Measurements from ENCODE around the gene HOXA2. TPM values are rescaled to one million over a fixed set of nuclear protein-coding genes. Genes with fewer than 3 reads are reported as not detected.

HOXA2 gene
- total and polyA plus RNA-seq, 2 of the 13 experiments (the other 11 are each of a cell fraction or from before 2014, with no cell fraction given): 0.22 to 0.29 TPM

GRCh38 chr7:27149842-27150567 lies 47.5 kb upstream of the HOXA2 start (continued):
- TF ChIP-seq ZNF142 (CRISPR knock-in tag; IDR thresholded peaks at IDR 0.05) (peak; percentile 31; the same call in 1 of the 2 replicates), RFXAP (CRISPR knock-in tag; IDR thresholded peaks at IDR 0.05; ENCODE audit: borderline replicate concordance) (no peak), ZNF232 (CRISPR knock-in tag; IDR thresholded peaks at IDR 0.05; ENCODE audit: borderline replicate concordance) (0 out of 2 replicates have a peak, but pooled peaks have one; percentile 13), ATM (IDR thresholded peaks at IDR 0.05; ENCODE audit: borderline replicate concordance) (no peak), KLF16 (CRISPR knock-in tag; IDR thresholded peaks at IDR 0.05) (no peak), FOXO4 (CRISPR knock-in tag; conservative IDR thresholded peaks at IDR 0.05) (0 out of 2 replicates have a peak, but pooled peaks have one; percentile 75), JUNB (CRISPR knock-in tag; IDR thresholded peaks at IDR 0.05; ENCODE audit: borderline replicate concordance) (no peak), ZNF354B (CRISPR knock-in tag; IDR thresholded peaks at IDR 0.05) (no peak), TEF (CRISPR knock-in tag; IDR thresholded peaks at IDR 0.05) (no peak), DR1 (CRISPR knock-in tag; IDR thresholded peaks at IDR 0.05) (0 out of 2 replicates have a peak, but pooled peaks have one; percentile 8), ZNF766 (CRISPR knock-in tag; IDR thresholded peaks at IDR 0.05; ENCODE audit: borderline replicate concordance) (no peak), AGO2 (optimal IDR thresholded peaks at IDR 0.05; ENCODE audit: low read depth, low read length) (no peak), MED8 (CRISPR knock-in tag; IDR thresholded peaks at IDR 0.05; ENCODE audit: insufficient replicate concordance) (no peak), ZXDC (CRISPR knock-in tag; IDR thresholded peaks at IDR 0.05) (no peak), MTF1 (CRISPR knock-in tag; IDR thresholded peaks at IDR 0.05) (no peak), ZNF10 (CRISPR knock-in tag; IDR thresholded peaks at IDR 0.05; ENCODE audit: borderline replicate concordance, low read depth) (0 out of 2 replicates have a peak, but pooled peaks have one; percentile 70), ZNF572 (CRISPR knock-in tag; IDR thresholded peaks at IDR 0.05) (no peak), ZMYM4 (CRISPR knock-in tag; IDR thresholded peaks at IDR 0.05) (no peak)

All from HepG2 (cell line).